ENCODE results near the gene SPATA13. TPM values are rescaled to one million over a fixed set of nuclear protein-coding genes. Genes with fewer than 3 reads are reported as not detected.

The SPATA13 gene
- total RNA-seq, 3 donors from 2014 or later: 6.6 to 84.7 (median 58.7) TPM

DNA sequence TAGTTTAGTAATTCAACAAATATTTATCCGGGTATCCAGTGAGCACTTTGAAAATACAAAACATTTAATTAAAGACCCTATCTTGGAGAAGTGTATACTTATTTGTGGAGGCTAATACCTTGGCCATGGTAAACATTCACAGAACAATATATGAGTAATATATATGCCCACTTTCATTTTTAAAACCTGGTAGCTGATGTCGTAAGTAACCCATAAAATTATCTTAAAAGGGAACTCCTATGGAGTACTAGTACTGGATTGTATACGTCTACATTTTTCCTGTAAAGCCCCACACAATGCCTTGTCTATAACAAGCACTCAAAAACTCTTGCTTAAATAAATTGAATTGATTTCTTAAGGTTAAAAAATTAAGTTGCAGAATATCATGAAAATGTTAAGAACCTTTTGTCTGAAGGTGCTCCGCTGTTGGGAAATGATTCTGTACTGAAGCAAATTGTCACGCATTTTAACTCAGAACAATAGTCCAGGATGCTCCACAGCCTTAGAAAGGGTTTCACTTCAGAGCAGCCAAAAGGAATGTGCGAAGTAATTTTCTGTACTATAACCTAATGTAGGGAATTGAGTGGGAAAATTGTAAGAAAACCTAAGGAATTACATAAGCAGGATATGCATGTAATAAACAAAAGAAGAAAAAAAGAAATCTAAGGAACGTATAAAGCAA is 90.0 kb downstream of the SPATA13 start:
- no peaks in the 10 kb centered on the region for H3K9me3 ChIP-seq
- no peak for DNase-seq (ENCODE audit: low spot score in 2 of 2)
- H3K27me3 ChIP-seq: no peaks in the 10 kb centered on the region
- no peak overlapping the region for H3K27ac ChIP-seq
- no peak overlapping the region for H3K4me3 ChIP-seq
- no peaks in the 10 kb centered on the region for H3K36me3 ChIP-seq
- intact Hi-C loops (cut with DNase I; ENCODE audit: low total_unique reads): no loop called here
- H3K4me1 ChIP-seq: no peaks in the 10 kb centered on the region
- TF ChIP-seq, protein P1, sequence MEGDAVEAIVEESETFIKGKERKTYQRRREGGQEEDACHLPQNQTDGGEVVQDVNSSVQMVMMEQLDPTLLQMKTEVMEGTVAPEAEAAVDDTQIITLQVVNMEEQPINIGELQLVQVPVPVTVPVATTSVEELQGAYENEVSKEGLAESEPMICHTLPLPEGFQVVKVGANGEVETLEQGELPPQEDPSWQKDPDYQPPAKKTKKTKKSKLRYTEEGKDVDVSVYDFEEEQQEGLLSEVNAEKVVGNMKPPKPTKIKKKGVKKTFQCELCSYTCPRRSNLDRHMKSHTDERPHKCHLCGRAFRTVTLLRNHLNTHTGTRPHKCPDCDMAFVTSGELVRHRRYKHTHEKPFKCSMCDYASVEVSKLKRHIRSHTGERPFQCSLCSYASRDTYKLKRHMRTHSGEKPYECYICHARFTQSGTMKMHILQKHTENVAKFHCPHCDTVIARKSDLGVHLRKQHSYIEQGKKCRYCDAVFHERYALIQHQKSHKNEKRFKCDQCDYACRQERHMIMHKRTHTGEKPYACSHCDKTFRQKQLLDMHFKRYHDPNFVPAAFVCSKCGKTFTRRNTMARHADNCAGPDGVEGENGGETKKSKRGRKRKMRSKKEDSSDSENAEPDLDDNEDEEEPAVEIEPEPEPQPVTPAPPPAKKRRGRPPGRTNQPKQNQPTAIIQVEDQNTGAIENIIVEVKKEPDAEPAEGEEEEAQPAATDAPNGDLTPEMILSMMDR (IDR thresholded peaks at IDR 0.05): no peak
- no peak for TF ChIP-seq POLR2A (IDR thresholded peaks at IDR 0.05)
- TF ChIP-seq POLR2AphosphoS5 (IDR thresholded peaks at IDR 0.05): no peak

DNA sequence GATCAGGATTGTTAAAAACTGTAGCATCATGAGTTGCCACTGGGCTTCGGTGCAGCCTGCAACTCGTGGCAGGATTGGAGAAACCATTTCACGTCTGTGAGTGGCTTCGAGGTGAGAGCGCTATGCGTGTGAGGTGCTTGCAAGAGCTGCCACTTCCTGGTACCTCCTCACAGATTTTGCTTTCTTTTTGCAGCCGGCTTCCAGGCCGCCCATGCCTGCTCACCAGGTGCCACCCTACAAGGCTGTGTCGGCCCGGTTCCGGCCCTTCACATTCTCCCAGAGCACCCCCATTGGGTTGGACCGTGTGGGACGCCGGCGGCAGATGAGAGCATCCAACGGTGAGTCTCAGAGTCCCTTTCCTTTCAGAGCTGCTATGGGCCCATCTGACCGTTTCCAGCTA is 91.0 kb downstream of the SPATA13 start:
- no peak for TF ChIP-seq POLR2AphosphoS5 (IDR thresholded peaks at IDR 0.05)
- TF ChIP-seq, protein P1 (IDR thresholded peaks at IDR 0.05): no peak
- no peak for TF ChIP-seq POLR2A (IDR thresholded peaks at IDR 0.05)
- Histone ChIP-seq H3K9me3 (no peaks in the 10 kb centered on the region), H3K27ac (no peak overlapping the region), H3K36me3 (no peaks in the 10 kb centered on the region), H3K4me1 (no peaks in the 10 kb centered on the region), H3K27me3 (no peaks in the 10 kb centered on the region), H3K4me3 (no peak overlapping the region)
- DNase-seq (ENCODE audit: low spot score in 2 of 2): no peak
- intact Hi-C loops (cut with DNase I; ENCODE audit: low total_unique reads): no loop called here

- Histone ChIP-seq H3K4me3 (no peak overlapping the region), H3K27me3 (no peaks in the 10 kb centered on the region), H3K4me1 (no peaks in the 10 kb centered on the region), H3K9me3 (no peaks in the 10 kb centered on the region), H3K27ac (no peak overlapping the region), H3K36me3 (no peaks in the 10 kb centered on the region)
- TF ChIP-seq, protein P1 (IDR thresholded peaks at IDR 0.05): no peak
- TF ChIP-seq POLR2A (IDR thresholded peaks at IDR 0.05): no peak
- TF ChIP-seq POLR2AphosphoS5 (IDR thresholded peaks at IDR 0.05): no peak
- intact Hi-C loops (cut with DNase I; ENCODE audit: low total_unique reads): no loop called here
- no peak for DNase-seq (ENCODE audit: low spot score in 2 of 2)
These were observed 91.6 kb downstream of the SPATA13 start for GRCh38 chr13:24252136-24252535.

GRCh38 chr13:24253520-24254145 is 93.1 kb downstream of the SPATA13 start:
- Histone ChIP-seq H3K4me1 (no peaks in the 10 kb centered on the region), H3K27me3 (no peaks in the 10 kb centered on the region), H3K4me3 (peak overlapping the region in 1 of 3 donors; percentile 32), H3K36me3 (no peaks in the 10 kb centered on the region), H3K27ac (no peak overlapping the region), H3K9me3 (no peaks in the 10 kb centered on the region)
- DNase-seq (ENCODE audit: low spot score in 2 of 2): no peak
- TF ChIP-seq, protein P1 (IDR thresholded peaks at IDR 0.05): no peak
- no peak for TF ChIP-seq POLR2AphosphoS5 (IDR thresholded peaks at IDR 0.05)
- no peak for TF ChIP-seq POLR2A (IDR thresholded peaks at IDR 0.05)
- intact Hi-C loops (cut with DNase I; ENCODE audit: low total_unique reads): no loop called here

DNA sequence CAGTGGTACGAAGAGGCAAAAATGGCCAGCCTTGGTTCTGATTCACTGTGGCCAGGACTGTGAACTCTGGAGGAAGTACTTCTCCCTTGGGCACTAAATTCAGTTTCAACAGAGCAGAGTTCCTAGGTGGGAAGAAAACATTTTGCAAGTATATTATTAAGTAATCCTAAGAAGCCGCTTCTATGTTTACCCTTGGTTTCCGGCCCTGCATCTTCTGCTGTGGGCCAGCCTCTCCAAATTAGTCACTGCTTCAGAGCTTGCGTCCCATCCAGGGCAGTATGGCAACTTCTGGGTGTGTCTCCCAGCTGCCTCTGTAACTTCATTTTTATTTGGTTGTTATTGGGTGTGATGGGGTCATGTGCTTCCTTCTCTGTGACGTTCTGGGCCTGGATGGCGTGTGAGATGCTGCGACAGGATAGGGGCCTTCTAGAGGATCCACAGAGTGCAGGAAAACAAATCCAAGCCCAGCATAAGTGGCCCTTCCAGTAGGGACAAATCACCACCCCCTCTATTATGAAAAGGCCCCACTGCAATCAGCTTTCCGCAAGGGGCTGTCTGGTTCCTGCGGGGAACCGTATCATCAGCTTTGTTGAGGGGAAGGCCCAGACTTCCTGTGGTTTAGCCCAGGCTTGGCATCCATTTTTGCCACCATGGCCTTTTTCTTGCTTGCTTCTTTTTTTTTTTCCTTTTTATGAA is 93.8 kb downstream of the SPATA13 start:
- Histone ChIP-seq H3K27ac (no peak overlapping the region), H3K9me3 (no peaks in the 10 kb centered on the region), H3K27me3 (no peaks in the 10 kb centered on the region), H3K4me3 (peak overlapping the region in 1 of 3 donors; percentile 32), H3K4me1 (no peaks in the 10 kb centered on the region), H3K36me3 (no peaks in the 10 kb centered on the region)
- intact Hi-C loops (cut with DNase I; ENCODE audit: low total_unique reads): no loop called here
- DNase-seq (ENCODE audit: low spot score in 2 of 2): no peak
- TF ChIP-seq POLR2A (IDR thresholded peaks at IDR 0.05) (no peak), POLR2AphosphoS5 (IDR thresholded peaks at IDR 0.05) (no peak)
- TF ChIP-seq, protein P1 (IDR thresholded peaks at IDR 0.05): no peak
